DMS79 treated with DMSO at 0.1 percent for 48 hours (cell line): ENCODE measurements around the gene GK.
A peak's percentile ranks its signal among the peaks of the same experiment; 100 is the strongest.
"Not testable (repeated sequence)": the region's sequence is repeated elsewhere in the genome, so short reads cannot be mapped to it uniquely, and the experiment has no call there.

Experiments
- DNase-seq: peaks from one replicate; lab custom pipeline; 2025; lab: John Stamatoyannopoulos, UW

Gene GK

DNA sequence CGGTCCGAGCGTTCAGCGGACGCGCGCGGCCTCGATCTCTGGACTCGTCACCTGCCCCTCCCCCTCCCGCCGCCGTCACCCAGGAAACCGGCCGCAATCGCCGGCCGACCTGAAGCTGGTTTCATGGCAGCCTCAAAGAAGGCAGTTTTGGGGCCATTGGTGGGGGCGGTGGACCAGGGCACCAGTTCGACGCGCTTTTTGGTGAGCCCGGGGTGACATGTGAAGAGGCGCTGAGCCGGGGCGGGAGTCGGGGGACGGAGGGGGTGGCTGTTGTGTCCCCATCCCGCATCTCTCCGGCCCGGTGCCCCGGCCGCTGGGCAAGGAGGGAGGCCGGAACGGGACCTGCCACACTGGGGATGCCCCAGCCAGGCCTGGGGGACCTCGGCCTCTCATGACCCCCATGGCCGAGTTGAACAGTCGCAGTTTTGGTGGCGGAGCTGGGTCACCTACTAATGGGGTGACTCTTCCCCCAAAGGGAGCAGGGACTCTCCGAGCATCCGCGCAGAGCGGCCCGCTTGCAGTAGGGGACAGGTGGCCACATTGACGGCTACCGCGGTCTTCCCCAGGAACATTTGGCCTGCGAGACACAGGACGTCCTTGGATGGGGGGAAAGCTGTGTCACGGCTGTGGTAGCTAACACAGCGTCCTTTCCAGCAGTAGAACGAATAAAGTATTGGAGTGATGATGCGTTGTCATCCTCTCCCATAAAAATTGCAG lies at the start of gene GK:
Gene GK (plus strand): TSS at position 9 of the 717 bp plus-strand sequence. CDS start 115 bp downstream, at position 124.
- DNase-seq = peak; percentile 0

DNA sequence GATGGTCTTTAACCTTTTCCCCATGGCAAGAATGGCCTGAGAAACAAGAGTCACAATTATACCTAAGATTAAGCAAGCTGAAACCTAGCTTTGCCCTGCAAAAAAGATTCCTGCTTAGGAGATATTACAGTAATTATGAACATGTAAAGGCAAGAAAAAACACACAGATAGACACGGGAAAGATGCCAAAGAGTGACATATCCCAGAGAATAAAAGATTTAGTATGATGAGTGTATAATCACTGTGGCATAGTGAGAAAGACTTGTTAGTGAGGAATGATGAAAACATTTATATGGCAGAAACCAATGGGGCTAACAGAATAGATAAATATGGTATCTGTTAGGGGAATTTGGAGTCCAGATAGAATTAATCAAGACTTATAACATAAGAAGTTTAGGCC lies 46.1 kb upstream of the GK start:
- no peak for DNase-seq

GRCh38 chrX:30610026-30610425 lies 43.2 kb upstream of the GK start:
- no peak for DNase-seq

DNA sequence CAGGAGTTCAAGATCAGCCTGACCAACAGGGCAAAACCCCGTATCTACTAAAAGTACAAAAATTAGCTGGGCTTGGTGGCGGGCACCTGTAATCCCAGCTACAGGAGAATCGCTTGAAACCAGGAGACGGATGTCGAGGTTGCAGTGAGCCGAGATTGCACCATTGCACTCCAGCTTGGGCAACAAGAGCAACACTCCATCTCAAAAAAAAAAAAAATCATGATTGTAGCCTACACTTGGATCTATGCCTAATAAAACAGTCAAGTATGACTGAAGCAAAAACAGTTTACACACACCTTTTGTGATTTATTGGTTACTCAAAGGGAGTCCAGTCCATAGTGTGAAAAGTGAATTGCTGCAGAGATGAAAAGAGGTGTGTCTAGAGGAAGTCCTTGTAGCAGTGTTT lies 41.0 kb upstream of the GK start:
- no peak for DNase-seq

GRCh38 chrX:30613721-30614120 lies 39.5 kb upstream of the GK start:
- no peak for DNase-seq

DNA sequence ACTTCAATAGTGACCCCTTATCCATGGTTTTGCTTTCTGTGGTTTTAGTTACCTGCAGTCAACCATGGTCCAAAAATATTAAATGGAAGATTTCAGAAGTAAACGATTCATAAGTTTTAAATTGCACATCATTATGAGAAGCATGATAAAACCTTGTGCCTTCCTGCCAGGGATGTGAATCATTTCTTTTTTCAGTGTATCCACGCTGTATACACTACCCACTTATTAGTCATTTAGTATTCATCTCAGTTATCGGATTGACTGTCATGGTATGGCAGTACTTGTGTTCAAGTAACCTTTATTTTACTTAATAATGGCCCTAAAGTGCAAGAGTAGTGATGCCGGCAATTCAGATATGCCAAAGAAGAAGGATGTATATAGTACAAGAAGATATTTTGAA lies 38.0 kb upstream of the GK start:
- DNase-seq = no peak

GRCh38 chrX:30618160-30618765 lies 35.0 kb upstream of the GK start:
- DNase-seq = no peak

GRCh38 chrX:30620125-30620524 lies 33.1 kb upstream of the GK start:
- no peak for DNase-seq

DNA sequence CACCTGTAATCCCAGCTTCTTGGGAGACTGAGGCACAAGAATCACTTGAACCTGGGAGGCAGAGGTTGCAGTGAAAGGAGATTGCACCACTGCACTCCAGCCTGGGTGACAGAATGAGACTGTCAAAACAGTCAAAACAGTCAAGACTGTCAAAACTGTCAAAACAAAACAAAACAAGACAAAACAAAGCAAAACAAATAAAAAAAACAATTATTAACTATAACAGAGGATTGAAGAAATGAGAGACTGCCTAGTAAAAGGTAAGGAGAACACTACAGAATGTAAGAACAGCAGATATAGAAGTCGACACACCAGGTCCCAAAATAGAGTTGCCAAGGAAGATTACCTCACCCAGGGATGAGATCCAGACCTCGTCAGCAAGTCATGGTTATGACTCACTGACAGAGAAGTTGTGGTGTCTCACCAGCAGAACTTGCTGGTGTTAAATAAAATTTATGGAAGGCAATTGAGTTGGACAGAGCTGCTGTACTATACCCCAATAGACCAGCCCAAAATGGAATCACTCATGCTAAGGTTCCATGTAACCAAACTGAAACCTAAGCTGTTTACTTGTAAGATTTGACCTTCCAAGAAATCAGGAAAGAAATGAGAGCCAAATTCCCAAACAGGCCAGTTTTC lies 32.1 kb upstream of the GK start:
- no peak for DNase-seq

DNA sequence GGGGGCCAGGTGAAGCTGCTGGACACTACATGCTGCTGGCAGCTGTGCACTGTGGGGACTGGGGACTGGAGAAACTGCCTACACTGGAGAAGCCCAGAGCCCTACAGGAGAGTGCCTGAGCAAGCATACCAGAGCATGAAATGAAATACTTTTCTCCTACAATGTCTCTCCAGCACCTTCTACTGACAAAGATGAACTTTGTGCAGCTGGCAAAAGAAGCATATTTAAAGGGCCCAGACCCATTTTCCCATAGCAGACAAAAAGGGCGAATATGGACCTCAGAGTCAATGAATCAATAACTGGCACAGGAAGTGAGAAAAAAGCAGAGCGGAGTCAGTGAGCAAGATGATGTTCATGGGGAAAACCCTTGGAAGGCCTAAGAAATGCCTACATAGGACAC lies 30.9 kb upstream of the GK start:
- no peak for DNase-seq

- no peak for DNase-seq
Measured at GRCh38 chrX:30626402-30626801, 26.8 kb upstream of the GK start.

DNA sequence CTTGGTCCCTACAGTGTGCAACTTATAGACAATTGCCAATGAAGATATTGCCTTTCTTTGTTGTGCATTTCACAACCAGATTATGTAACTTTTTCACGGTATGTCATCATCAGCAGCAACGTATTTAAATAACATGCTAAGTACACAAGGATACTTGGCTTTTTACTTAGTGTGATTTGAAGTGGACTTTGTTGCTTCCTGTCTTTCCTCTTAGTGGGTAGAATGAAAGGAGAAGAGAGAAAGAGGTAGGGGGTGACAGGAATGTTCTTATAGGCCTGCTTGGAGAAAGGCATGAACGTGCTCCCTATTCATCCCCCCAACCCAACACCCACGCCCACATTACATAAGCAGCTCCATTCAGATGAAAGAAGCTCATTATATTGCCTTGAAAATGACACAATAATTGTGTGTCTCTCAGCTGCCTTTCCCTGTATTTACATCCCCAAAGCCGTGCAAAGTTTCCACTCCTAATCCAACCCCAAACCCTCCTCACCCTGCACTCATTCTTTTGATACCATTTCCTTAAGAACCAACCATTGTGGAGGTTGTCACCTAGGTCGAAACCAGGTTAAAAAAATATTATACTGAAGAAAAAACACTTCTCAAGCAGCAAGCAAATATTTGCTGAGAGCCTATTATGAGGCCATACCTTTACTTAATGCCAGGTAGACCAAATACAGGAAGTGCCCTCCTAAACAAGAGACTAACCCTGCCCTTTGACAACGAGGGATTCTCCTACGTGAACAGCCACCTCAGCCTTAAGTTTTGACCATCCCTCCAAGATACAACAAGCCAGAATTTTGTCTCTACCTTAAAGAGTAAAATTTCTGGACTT lies 25.2 kb upstream of the GK start:
- no peak for DNase-seq

DNA sequence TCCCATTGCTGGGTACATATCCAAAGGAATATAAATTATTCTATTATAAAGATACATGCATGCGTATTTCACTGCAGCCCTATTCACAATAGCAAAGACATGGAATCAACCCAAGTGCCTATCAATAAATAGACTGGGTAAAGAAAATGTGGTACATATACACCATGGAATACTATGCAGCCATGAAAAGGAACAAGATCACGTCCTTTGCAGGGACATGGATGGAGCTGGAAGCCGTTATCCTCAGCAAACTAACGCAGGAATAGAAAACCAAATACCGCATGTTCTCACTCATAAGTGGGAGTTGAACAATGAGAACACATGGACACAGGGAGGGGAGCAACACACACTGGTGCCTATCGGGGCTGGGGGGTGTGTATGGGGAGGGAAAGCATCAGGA lies 19.2 kb upstream of the GK start:
- DNase-seq = not testable (repeated sequence)

DNA sequence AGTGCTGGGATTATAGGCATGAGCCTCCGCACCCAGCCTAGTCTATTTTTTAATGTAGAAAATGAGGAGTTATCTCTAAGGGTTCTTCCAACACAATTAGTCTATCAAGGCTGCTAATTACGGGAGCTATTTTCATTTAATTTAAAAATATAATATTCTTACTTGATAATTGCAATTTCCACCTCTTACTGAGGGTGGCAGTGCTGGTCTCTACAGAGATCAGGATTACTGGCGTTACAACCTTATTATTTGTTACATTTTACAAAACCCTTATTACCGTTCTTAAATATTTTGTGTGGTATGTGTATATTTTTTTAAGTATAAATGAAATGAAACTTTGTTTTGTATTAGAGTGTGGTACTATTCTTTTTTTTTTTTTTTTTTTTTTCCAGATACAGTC lies 17.6 kb upstream of the GK start:
- DNase-seq = no peak

GRCh38 chrX:30637874-30638815 lies 15.1 kb upstream of the GK start:
- no peak for DNase-seq

DNA sequence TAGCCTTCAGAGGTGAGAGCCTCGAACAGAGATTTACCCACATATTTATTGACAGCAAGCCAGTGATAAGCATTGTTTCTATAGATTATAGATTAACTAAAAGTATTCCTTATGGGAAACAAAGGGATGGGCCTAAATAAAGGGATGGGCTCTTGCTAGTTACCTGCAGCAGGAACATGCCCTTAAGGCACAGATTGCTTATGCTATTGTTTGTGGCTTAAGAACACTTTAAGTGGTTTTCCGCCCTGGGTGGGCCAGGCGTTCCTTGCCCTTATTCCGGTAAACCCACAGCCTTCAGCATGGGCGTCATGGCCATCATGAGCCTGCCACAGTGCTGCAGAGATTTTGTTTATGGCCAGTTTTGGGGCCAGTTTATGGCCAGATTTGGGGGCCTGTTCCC lies 13.5 kb upstream of the GK start:
- not testable (repeated sequence) for DNase-seq

DNA sequence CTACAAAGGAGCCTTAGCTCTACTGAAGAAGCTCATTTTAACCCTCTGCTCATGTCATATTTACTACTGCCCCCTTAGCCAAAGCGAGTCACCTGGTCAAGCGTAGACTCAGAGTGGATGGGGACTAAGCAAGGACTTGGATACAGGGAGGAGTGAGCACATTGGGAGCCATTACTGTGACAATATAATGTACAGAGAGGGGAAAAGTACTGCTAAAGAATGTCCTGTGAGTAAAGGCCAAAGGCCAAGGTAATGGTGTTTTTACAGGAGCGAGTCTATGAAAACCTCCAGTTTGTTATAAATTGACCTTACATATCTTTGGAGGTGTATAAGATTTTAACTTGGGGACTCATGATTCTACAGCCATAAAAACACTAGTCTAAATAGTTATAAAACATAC lies 10.6 kb upstream of the GK start:
- no peak for DNase-seq

- DNase-seq = no peak
Measured at GRCh38 chrX:30643313-30643821, 9.9 kb upstream of the GK start.

DNA sequence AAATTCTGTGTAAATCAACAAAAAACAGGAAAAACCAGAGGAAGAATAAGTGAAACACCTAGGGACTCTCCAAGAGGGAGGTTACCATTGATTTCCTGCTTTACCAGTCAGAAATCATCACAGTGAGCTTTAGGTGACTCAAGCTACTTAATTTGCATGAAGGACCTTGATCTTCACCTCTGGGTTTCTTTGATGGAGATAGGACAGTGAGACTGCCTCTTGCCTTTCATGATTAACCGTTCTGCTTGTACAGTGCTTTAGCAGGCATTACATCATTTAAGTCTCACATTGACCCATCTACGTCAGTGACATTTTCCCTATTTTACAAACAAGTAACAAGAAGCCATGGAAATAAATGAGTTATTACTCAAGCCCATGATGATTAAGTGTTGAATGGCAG lies 3.4 kb upstream of the GK start:
- DNase-seq = no peak

DNA sequence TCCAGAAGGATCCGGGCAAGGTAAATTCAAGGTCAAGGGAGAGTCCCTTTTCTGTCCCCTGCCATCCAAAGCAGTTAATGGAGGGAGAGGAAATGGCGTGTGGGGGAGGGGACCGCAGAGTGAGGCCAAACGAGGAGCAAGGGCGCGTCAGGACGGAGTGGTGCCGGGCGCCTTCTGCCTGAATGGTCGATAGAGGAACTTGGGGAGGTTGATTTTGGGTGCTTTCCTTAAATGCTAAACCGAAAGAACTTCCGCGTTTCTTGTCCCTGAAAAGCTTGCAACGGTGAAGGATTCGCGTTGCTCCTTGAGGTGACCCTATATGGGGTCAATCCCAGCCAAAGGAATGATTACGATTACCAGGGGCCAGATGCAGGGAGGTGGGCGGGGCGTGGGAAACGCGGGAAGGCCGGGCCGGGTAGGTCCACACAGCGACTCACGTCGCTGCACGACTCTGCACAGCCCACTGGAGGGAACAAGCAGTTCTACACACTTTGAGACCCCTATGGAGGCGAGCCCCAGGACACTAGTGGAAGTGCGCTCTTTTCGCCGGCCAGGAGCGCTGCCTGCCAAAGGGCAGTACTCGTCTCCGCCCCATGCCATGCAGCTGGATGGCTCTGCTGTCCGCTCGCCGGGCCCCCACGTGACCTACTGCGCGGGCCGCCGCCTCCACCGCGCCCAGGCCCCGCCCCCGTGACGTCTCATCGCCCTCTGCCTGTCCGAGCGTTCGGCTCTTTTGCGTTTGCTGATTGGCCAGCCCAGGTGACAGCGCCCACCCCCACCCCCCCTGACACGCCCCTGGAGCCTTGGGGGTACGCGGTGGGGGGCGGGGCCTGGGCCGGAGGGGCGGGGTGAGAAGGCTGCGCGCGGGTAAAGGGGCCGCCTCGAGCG lies 452 bp upstream of the GK start:
- peak; percentile 38 for DNase-seq
